Trophoblast cell (in vitro differentiated cells and primary cell): Measurements from ENCODE around the gene HIRA.

Experiments used
- DNase-seq, 2 donors: peaks; one replicate each; pipeline ENCODE4 v3.0.0-alpha.2; 2016
- H2AFZ ChIP-seq: 2 replicates; pipeline ENCODE4 v1.6.1; 2013; ENCODE audit warnings: low read length, moderate library complexity, mild to moderate bottlenecking; ENCODE audit not compliant: insufficient read depth, poor library complexity
- H2AK5ac ChIP-seq: 2 replicates; pipeline ENCODE4 v1.6.1; 2013; ENCODE audit warnings: mild to moderate bottlenecking, low read length
- H2BK120ac ChIP-seq: 2 replicates; pipeline ENCODE4 v1.6.1; 2013; ENCODE audit warnings: low read length, mild to moderate bottlenecking, moderate library complexity; ENCODE audit not compliant: insufficient read depth, poor library complexity
- H2BK12ac ChIP-seq: 2 replicates; pipeline ENCODE4 v1.6.1; 2013; ENCODE audit warnings: mild to moderate bottlenecking, low read length, moderate library complexity
- H2BK5ac ChIP-seq: 2 replicates; pipeline ENCODE4 v1.6.1; 2013; ENCODE audit warnings: low read length, low read depth, moderate library complexity, mild to moderate bottlenecking; ENCODE audit not compliant: poor library complexity
- H3K14ac ChIP-seq: 2 replicates; pipeline ENCODE4 v1.6.1; 2013; ENCODE audit warnings: mild to moderate bottlenecking, low read length
- H3K18ac ChIP-seq: 2 replicates; pipeline ENCODE4 v1.6.1; 2013; ENCODE audit warnings: mild to moderate bottlenecking, low read length
- H3K23ac ChIP-seq: 2 replicates; pipeline ENCODE4 v1.6.1; 2013; ENCODE audit warnings: low read length
- H3K27ac ChIP-seq: 2 replicates; pipeline ENCODE4 v1.5.1; 2013; ENCODE audit warnings: low read depth, mild to moderate bottlenecking, inconsistent platforms, low read length, moderate library complexity
- H3K27me3 ChIP-seq: 2 replicates; pipeline ENCODE4 v1.6.1; 2013; ENCODE audit warnings: inconsistent platforms, mild to moderate bottlenecking, low read length, moderate library complexity; ENCODE audit not compliant: insufficient read depth
- H3K36me3 ChIP-seq, 2 experiments: 1 replicate in 1 of 2; 2 replicates in 1 of 2; pipeline ENCODE4 v1.6.1; 2013; ENCODE audit warnings: low read length in 2 of 2, mild to moderate bottlenecking in 2 of 2, moderate library complexity in 1 of 2; ENCODE audit not compliant: insufficient read depth in 2 of 2, control insufficient read depth in 1 of 2
- H3K4ac ChIP-seq: 2 replicates; pipeline ENCODE4 v1.6.1; 2013; ENCODE audit warnings: low read depth, mild to moderate bottlenecking, low read length, moderate library complexity
- H3K4me1 ChIP-seq, 2 experiments: 1 replicate in 1 of 2; 2 replicates in 1 of 2; pipeline ENCODE4 v1.6.1; 2013; ENCODE audit warnings: low read length in 2 of 2, mild to moderate bottlenecking in 2 of 2, moderate library complexity in 1 of 2; ENCODE audit not compliant: insufficient read depth in 2 of 2, control insufficient read depth in 1 of 2
- H3K4me2 ChIP-seq: 2 replicates; pipeline ENCODE4 v1.6.1; 2013; ENCODE audit warnings: inconsistent platforms, mild to moderate bottlenecking, low read length, moderate library complexity
- H3K4me3 ChIP-seq: 2 replicates; pipeline ENCODE4 v1.5.1; 2013; ENCODE audit warnings: mild to moderate bottlenecking, low read depth, low read length, inconsistent platforms
- H3K79me1 ChIP-seq: one replicate; pipeline ENCODE4 v1.6.1; 2013; ENCODE audit warnings: low read length
- H3K79me2 ChIP-seq: 2 replicates; pipeline ENCODE4 v1.6.1; 2013; ENCODE audit warnings: low read length, mild to moderate bottlenecking; ENCODE audit not compliant: control insufficient read depth, insufficient read depth, poor library complexity
- H3K9ac ChIP-seq: 2 replicates; pipeline ENCODE4 v1.6.1; 2013; ENCODE audit warnings: mild to moderate bottlenecking, low read length
- H3K9me3 ChIP-seq: 2 replicates; pipeline ENCODE4 v1.6.1; 2013; ENCODE audit warnings: low read depth, mild to moderate bottlenecking, control low read depth, inconsistent platforms, low read length; ENCODE audit not compliant: insufficient read depth
- H4K12ac ChIP-seq: 2 replicates; pipeline ENCODE4 v1.6.1; 2013; ENCODE audit warnings: low read depth, mild to moderate bottlenecking, low read length, moderate library complexity
- H4K8ac ChIP-seq: 2 replicates; pipeline ENCODE4 v1.6.1; 2013; ENCODE audit warnings: low read depth, mild to moderate bottlenecking, low read length, moderate library complexity
- H4K91ac ChIP-seq: one replicate; pipeline ENCODE4 v1.6.1; 2013; ENCODE audit warnings: low read depth, mild to moderate bottlenecking, low read length, moderate library complexity
- WGBS: extraction: QIAGEN DNeasy Blood & Tissue Kit; methylation state at CpG from one replicate; pipeline ENCODE4 v1.1.7; 2013; ENCODE audit warnings: missing lambda C conversion rate; ENCODE audit not compliant: insufficient read length, insufficient coverage; ENCODE audit errors: extremely low coverage; 5-methylcytosine and 5-hydroxymethylcytosine counted together

HIRA gene

GRCh38 chr22:19466848-19467752, 35.6 kb upstream of the HIRA start:
- H4K12ac ChIP-seq, result no peak overlapping the region
- H3K79me2 ChIP-seq, result no peaks in the 10 kb centered on the region
- no peak overlapping the region for H3K4ac ChIP-seq
- H3K4me2 ChIP-seq, result no peak overlapping the region
- H3K4me3 ChIP-seq, result no peak overlapping the region
- DNase-seq, result no peak
- no peak overlapping the region for H4K8ac ChIP-seq
- H3K9ac ChIP-seq, result no peak overlapping the region
- H3K14ac ChIP-seq, result no peak overlapping the region
- H3K79me1 ChIP-seq, result peaks cover 2% of the 10 kb centered on the region
- no peak overlapping the region for H3K23ac ChIP-seq
- no peak overlapping the region for H2AFZ ChIP-seq
- no peak overlapping the region for H3K18ac ChIP-seq
- no peaks in the 10 kb centered on the region for H3K27me3 ChIP-seq
- no peak overlapping the region for H2BK120ac ChIP-seq
- H3K4me1 ChIP-seq, result peaks cover 7 to 11% of the 10 kb centered on the region in 2 experiments
- H2AK5ac ChIP-seq, result no peak overlapping the region
- H3K36me3 ChIP-seq, result peaks cover 59 to 68% of the 10 kb centered on the region in 2 experiments
- no peaks in the 10 kb centered on the region for H3K9me3 ChIP-seq
- H3K27ac ChIP-seq, result no peak overlapping the region
- no peak overlapping the region for H2BK12ac ChIP-seq
- no CpG with 5 or more reads among the region's 9 CpGs for WGBS
- no peak overlapping the region for H2BK5ac ChIP-seq
- H4K91ac ChIP-seq, result no peak overlapping the region

- Histone ChIP-seq H3K36me3 (peaks cover 51 to 62% of the 10 kb centered on the region in 2 experiments), H2AK5ac (no peak overlapping the region), H2BK12ac (no peak overlapping the region), H2BK120ac (no peak overlapping the region), H3K27me3 (no peaks in the 10 kb centered on the region), H2BK5ac (no peak overlapping the region), H3K4me2 (no peak overlapping the region), H4K8ac (no peak overlapping the region), H4K91ac (no peak overlapping the region), H4K12ac (no peak overlapping the region), H3K4ac (no peak overlapping the region), H3K4me1 (peaks cover 7 to 11% of the 10 kb centered on the region in 2 experiments), H3K27ac (no peak overlapping the region), H3K23ac (no peak overlapping the region), H3K9me3 (no peaks in the 10 kb centered on the region), H2AFZ (no peak overlapping the region), H3K14ac (no peak overlapping the region), H3K4me3 (no peak overlapping the region), H3K18ac (no peak overlapping the region), H3K79me2 (no peaks in the 10 kb centered on the region), H3K9ac (no peak overlapping the region), H3K79me1 (peaks cover 2% of the 10 kb centered on the region)
- no CpG with 5 or more reads among the region's 14 CpGs for WGBS
- no peak for DNase-seq
These were observed 34.7 kb upstream of the HIRA start for GRCh38 chr22:19466126-19466716.

GRCh38 chr22:19464975-19465374, 33.4 kb upstream of the HIRA start:
- Histone ChIP-seq H3K79me2 (no peaks in the 10 kb centered on the region), H3K18ac (no peak overlapping the region), H3K27ac (no peak overlapping the region), H3K79me1 (peaks cover 2% of the 10 kb centered on the region), H2BK12ac (no peak overlapping the region), H3K14ac (no peak overlapping the region), H2BK5ac (no peak overlapping the region), H3K9me3 (no peaks in the 10 kb centered on the region), H4K8ac (no peak overlapping the region), H3K4me2 (no peak overlapping the region), H4K91ac (no peak overlapping the region), H3K4ac (no peak overlapping the region), H3K23ac (no peak overlapping the region), H2AFZ (no peak overlapping the region), H2AK5ac (no peak overlapping the region), H3K9ac (no peak overlapping the region), H4K12ac (no peak overlapping the region), H2BK120ac (no peak overlapping the region), H3K36me3 (peaks cover 47 to 57% of the 10 kb centered on the region in 2 experiments), H3K4me1 (peaks cover 7 to 11% of the 10 kb centered on the region in 2 experiments), H3K27me3 (no peaks in the 10 kb centered on the region), H3K4me3 (no peak overlapping the region)
- no peak for DNase-seq
- no CpG with 5 or more reads among the region's 4 CpGs for WGBS

GRCh38 chr22:19464546-19464945, 33.0 kb upstream of the HIRA start:
- H3K79me1 ChIP-seq, result peaks cover 2% of the 10 kb centered on the region
- WGBS, result no CpG with 5 or more reads among the region's 1 CpG

More at GRCh38 chr22:19464546-19464945, 33.0 kb upstream of the HIRA start:
- no peak overlapping the region for H3K14ac ChIP-seq
- no peak overlapping the region for H3K4me2 ChIP-seq
- peaks cover 43 to 52% of the 10 kb centered on the region in 2 experiments for H3K36me3 ChIP-seq
- H3K9me3 ChIP-seq, result no peaks in the 10 kb centered on the region
- no peak overlapping the region for H2AK5ac ChIP-seq
- no peak overlapping the region for H4K8ac ChIP-seq
- DNase-seq, result no peak
- H2AFZ ChIP-seq, result no peak overlapping the region
- H3K27ac ChIP-seq, result no peak overlapping the region
- H3K27me3 ChIP-seq, result no peaks in the 10 kb centered on the region
- peak overlapping the region; percentile 28 for H3K9ac ChIP-seq
- no peaks in the 10 kb centered on the region for H3K79me2 ChIP-seq
- no peak overlapping the region for H3K4me3 ChIP-seq
- H4K91ac ChIP-seq, result no peak overlapping the region
- H4K12ac ChIP-seq, result no peak overlapping the region
- no peak overlapping the region for H3K18ac ChIP-seq
- H2BK120ac ChIP-seq, result no peak overlapping the region
- no peak overlapping the region for H3K4ac ChIP-seq
- peaks cover 7 to 11% of the 10 kb centered on the region in 2 experiments for H3K4me1 ChIP-seq
- H2BK5ac ChIP-seq, result no peak overlapping the region
- H2BK12ac ChIP-seq, result no peak overlapping the region
- no peak overlapping the region for H3K23ac ChIP-seq
